IPS-NIHi11 (cell line): ENCODE data around the gene DCLK3.
A peak's percentile ranks its signal among the peaks of the same experiment; 100 is the strongest.

Experiments used
- DNase-seq: peaks from one replicate; pipeline ENCODE4 v3.0.0; 2012; ENCODE audit warnings: mixed read lengths, low spot score

Gene DCLK3

GRCh38 chr3:36764704-36765038 is 318 bp upstream of the DCLK3 start:
- DNase-seq, result no peak

GRCh38 chr3:36762918-36763849 is 1.2 kb downstream of the DCLK3 start:
- peak; percentile 57 for DNase-seq

GRCh38 chr3:36761779-36762178 is 2.6 kb downstream of the DCLK3 start:
- no peak for DNase-seq

GRCh38 chr3:36756269-36756668 is 8.1 kb downstream of the DCLK3 start:
- DNase-seq, result no peak

- no peak for DNase-seq
These were observed 13.0 kb downstream of the DCLK3 start for GRCh38 chr3:36751326-36751725.

GRCh38 chr3:36750737-36751136 is 13.6 kb downstream of the DCLK3 start:
- no peak for DNase-seq

- no peak for DNase-seq
These were observed 19.6 kb downstream of the DCLK3 start for GRCh38 chr3:36744763-36745162.

DNA sequence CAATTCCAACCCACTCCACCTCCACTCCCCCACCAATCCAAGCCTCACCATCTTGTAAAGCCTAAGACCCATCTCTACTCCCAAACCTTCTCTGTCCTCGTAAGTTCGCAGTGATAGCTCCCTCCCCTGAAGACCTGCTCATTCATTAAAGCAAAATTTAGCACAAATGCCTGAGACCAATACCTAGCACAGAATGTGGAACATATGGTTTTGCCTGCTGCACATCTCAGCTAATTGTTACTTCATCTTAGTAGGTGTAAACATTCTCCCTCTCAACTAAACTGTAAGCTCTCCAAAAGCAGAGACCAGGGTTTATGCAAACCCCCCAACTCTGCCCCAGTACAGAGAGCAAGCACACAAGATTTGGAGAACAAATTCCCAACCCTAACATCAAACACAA is 20.5 kb downstream of the DCLK3 start:
- DNase-seq, result no peak

- peak; percentile 28 for DNase-seq
These were observed 23.1 kb downstream of the DCLK3 start for GRCh38 chr3:36741285-36741684.

- DNase-seq, result no peak
These were observed 23.6 kb downstream of the DCLK3 start for GRCh38 chr3:36740787-36741186.

DNA sequence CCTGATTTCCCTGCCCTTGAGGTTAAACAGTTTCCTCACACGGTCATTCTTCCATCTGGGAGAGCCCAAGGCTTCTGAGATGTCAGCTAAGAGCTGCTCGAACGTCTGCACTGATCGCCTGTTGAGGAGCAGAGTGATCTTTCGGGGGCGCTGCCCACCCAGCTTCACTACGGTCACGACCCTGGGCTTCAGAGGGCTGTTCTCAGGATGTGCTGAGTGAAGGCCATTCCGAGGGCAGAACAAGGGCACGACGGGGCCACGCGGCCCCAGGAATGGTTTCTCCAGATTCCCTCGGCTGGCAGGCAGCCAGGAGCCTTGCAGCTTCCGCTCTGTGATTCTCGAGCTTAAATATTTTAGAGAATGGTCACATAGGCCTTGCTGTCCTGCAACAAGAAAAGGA is 25.7 kb downstream of the DCLK3 start:
- no peak for DNase-seq

- no peak for DNase-seq
These were observed 28.1 kb downstream of the DCLK3 start for GRCh38 chr3:36736301-36736700.

- no peak for DNase-seq
These were observed 29.6 kb downstream of the DCLK3 start for GRCh38 chr3:36734742-36735141.

- DNase-seq, result no peak
These were observed 30.6 kb downstream of the DCLK3 start for GRCh38 chr3:36733723-36734122.

GRCh38 chr3:36733162-36733696 is 31.1 kb downstream of the DCLK3 start:
- DNase-seq, result no peak

DNA sequence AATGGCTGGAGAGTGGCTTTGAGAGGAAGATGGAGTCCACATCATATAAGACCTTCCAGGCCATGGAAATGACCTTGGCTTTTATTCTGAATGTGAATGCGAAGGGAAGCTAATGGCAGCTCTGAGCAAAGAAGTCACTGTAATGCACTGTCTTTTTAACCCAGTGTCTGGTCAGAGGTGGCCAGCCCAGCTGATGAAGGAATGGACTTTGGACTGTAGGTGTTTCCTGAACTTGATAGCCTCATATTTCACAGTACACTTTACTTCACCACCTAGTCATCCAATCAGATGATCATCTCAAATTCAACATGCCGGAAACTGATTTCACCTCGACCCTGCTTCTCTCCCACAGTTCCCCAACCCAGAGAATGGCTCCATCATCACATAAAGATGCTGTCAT is 33.4 kb downstream of the DCLK3 start:
- no peak for DNase-seq

DNA sequence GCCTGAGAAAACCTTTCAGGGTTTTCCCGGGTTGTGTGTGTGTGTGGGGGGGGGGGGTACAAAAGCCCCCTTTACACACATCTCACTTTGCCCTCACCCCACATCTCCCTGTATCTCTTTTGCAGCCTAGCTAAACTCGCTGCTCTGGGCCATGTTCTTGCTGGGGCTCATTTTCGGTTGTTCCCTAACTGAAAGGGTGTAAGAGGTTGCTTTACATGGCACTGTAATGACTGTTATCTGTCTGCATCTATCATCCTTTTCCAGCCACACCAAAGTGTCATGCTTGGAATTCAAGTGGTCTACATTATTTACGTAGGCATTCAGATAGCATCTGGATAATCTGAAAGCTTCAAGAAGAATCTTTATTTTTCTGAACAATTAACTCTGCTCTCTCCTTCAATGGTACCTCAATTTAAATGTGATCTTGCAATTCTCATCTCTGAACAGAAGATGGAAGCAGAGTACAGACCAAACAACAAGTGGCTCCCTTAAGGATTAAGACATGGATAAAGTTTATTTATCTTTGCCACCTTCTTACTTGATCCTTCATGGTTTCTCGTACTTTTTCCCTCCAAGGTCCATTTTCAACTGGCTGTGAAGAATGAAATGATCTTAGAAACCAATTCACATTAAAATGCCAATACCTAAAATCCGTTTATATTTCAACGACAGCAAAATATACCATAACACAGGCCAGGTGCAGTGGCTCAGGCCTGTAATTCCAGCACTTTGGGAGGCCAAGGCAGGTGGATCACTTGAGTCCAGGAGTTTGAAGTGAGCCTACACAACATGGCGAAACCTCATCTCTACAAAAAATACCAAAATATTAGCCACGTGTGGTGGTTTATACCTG is 34.9 kb downstream of the DCLK3 start:
- peak; percentile 49 for DNase-seq

GRCh38 chr3:36714343-36715086 is 49.8 kb downstream of the DCLK3 start:
- no peak for DNase-seq

DNA sequence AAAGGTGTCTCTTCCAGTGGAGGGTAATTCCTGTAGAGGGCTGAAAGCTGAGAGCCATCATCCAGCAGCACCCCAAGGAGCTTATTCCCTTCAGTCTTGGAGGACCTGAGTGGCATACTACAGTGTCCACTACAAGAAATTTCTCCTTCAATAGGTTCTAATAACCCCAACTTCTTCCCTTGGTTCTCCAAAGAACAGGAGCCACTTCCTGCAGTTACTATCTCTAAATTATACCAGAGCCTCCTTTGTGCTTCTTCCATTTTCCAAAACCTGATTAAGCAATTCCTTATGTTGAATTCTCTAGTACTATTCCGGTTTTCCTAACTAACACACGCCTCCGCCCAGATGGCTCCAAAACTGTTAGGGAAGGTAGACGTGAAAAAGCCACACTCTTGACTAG is 50.4 kb downstream of the DCLK3 start:
- no peak for DNase-seq

DNA sequence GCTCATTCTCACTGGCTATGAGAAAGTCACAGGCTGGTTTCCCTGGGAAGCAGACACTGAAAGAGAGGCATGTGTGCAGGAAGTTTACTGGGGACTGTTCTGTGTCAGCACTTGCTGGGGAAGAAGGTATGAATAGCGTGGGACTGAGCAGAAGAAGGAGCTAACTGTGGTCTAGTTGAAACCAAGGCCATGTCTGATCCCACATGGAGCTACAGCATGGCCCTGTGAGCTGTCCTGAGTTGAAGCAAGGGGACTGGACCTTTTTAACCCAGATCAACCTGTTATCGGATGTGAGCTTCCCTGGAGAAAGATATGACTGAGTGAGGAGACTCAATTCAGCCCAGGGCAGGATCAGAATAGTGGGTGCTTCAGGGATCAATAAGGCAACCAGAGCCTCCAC is 53.7 kb downstream of the DCLK3 start:
- no peak for DNase-seq

DNA sequence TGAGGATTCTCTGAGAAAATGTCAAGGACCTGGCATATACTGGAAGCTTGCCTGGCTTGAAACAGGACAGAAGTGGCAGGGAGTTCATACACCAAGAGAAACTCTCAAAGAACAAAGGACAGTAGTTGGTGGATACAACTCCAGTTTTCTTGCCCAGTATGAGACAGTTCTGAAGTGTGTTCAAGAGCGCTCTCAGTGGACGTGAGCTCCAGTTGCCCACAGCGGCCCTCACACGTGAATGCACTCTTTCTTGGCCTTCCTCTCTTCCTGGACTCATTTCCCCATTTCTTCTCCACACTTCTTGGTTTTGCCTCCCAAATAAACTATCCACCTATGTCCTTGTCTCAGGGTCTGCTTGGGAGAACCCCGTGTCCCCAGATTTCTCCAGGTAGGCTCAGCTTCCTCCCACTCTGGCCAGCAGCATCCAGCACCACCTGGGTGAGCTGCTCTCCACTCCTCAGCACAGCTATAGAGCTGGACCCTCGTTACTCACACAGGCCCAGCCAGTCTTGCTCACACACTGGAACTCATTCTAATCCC is 54.5 kb downstream of the DCLK3 start:
- DNase-seq, result no peak

- no peak for DNase-seq
These were observed 55.1 kb downstream of the DCLK3 start for GRCh38 chr3:36709281-36709680.
